ENCODE measurements around the gene HIVEP3.

Gene HIVEP3

GRCh38 chr1:41868241-41868998, 50.3 kb downstream of the HIVEP3 start:
- no peak for DNase-seq

- DNase-seq: no peak
Observed at GRCh38 chr1:41866285-41866684, 52.4 kb downstream of the HIVEP3 start.

- DNase-seq: no peak
Observed at GRCh38 chr1:41864471-41865040, 54.2 kb downstream of the HIVEP3 start.

GRCh38 chr1:41863718-41864117, 55.0 kb downstream of the HIVEP3 start:
- DNase-seq: no peak

GRCh38 chr1:41862384-41863221, 56.1 kb downstream of the HIVEP3 start:
- DNase-seq: peak; percentile 17

GRCh38 chr1:41861535-41862383, 57.0 kb downstream of the HIVEP3 start:
- DNase-seq: no peak

GRCh38 chr1:41860771-41861170, 58.0 kb downstream of the HIVEP3 start:
- DNase-seq: no peak

GRCh38 chr1:41860214-41860613, 58.5 kb downstream of the HIVEP3 start:
- no peak for DNase-seq

- no peak for DNase-seq
Observed at GRCh38 chr1:41859686-41860085, 59.0 kb downstream of the HIVEP3 start.

GRCh38 chr1:41856944-41857285, 61.8 kb downstream of the HIVEP3 start:
- DNase-seq: no peak

GRCh38 chr1:41856151-41856943, 62.4 kb downstream of the HIVEP3 start:
- no peak for DNase-seq

- no peak for DNase-seq
Observed at GRCh38 chr1:41855713-41856112, 63.0 kb downstream of the HIVEP3 start.

GRCh38 chr1:41853907-41854306, 64.8 kb downstream of the HIVEP3 start:
- no peak for DNase-seq

- no peak for DNase-seq
Observed at GRCh38 chr1:41852091-41852490, 66.6 kb downstream of the HIVEP3 start.

- DNase-seq: no peak
Observed at GRCh38 chr1:41851589-41851988, 67.1 kb downstream of the HIVEP3 start.

GRCh38 chr1:41850029-41850428, 68.7 kb downstream of the HIVEP3 start:
- DNase-seq: no peak

- no peak for DNase-seq
Observed at GRCh38 chr1:41849211-41849759, 69.4 kb downstream of the HIVEP3 start.

GRCh38 chr1:41848216-41848952, 70.3 kb downstream of the HIVEP3 start:
- DNase-seq: peak; percentile 11

- no peak for DNase-seq
Observed at GRCh38 chr1:41847733-41848132, 71.0 kb downstream of the HIVEP3 start.

- no peak for DNase-seq
Observed at GRCh38 chr1:41846625-41847405, 71.9 kb downstream of the HIVEP3 start.
